Measurements from ENCODE around the gene FXYD3.
A peak's percentile ranks its signal among the peaks of the same experiment; 100 is the strongest.

The FXYD3 gene

GRCh38 chr19:35107545-35107944, 8.1 kb upstream of the FXYD3 start:
- DNase-seq: no peak

GRCh38 chr19:35108730-35109129, 6.9 kb upstream of the FXYD3 start:
- DNase-seq: no peak

- no peak for DNase-seq
These were observed 6.1 kb upstream of the FXYD3 start for GRCh38 chr19:35109395-35110112.

GRCh38 chr19:35110974-35111373, 4.6 kb upstream of the FXYD3 start:
- DNase-seq: no peak

- DNase-seq: no peak
These were observed 2.5 kb upstream of the FXYD3 start for GRCh38 chr19:35112995-35113688.

- peak; percentile 68 for DNase-seq
These were observed 1.1 kb upstream of the FXYD3 start for GRCh38 chr19:35114353-35115176.

- no peak for DNase-seq
These were observed 614 bp downstream of the FXYD3 start for GRCh38 chr19:35116072-35116801.

GRCh38 chr19:35117116-35117515, 1.5 kb downstream of the FXYD3 start:
- DNase-seq: no peak

GRCh38 chr19:35117799-35118198, 2.2 kb downstream of the FXYD3 start:
- DNase-seq: no peak

- no peak for DNase-seq
These were observed 2.8 kb downstream of the FXYD3 start for GRCh38 chr19:35118268-35119020.

- DNase-seq: no peak
These were observed 3.5 kb downstream of the FXYD3 start for GRCh38 chr19:35119091-35119490.

GRCh38 chr19:35119578-35120155, 4.0 kb downstream of the FXYD3 start:
- DNase-seq: no peak

- DNase-seq: no peak
These were observed 4.9 kb downstream of the FXYD3 start for GRCh38 chr19:35120492-35120891.

GRCh38 chr19:35120898-35121297, 5.3 kb downstream of the FXYD3 start:
- DNase-seq: no peak

GRCh38 chr19:35122687-35123551, 7.3 kb downstream of the FXYD3 start:
- no peak for DNase-seq

- no peak for DNase-seq
These were observed 8.0 kb downstream of the FXYD3 start for GRCh38 chr19:35123573-35123972.

GRCh38 chr19:35124098-35125060, 8.8 kb downstream of the FXYD3 start:
- peak; percentile 85 for DNase-seq

- DNase-seq: no peak
These were observed 9.7 kb downstream of the FXYD3 start for GRCh38 chr19:35125270-35125717.

Data from activated CD4-positive, alpha-beta T cell treated with anti-CD3 and anti-CD28 coated beads, Interleukin-2, amount 50 U/mL, for 1 hour (primary cell).